ENCODE measurements around the gene CPLANE2. TPM values are rescaled to one million over a fixed set of nuclear protein-coding genes. Genes with fewer than 3 reads are reported as not detected.

CPLANE2 gene
- total RNA-seq, 2 donors from 2014 or later, result 6.5 to 15.2 TPM

- peak; percentile 85 for DNase-seq
- H3K27me3 ChIP-seq, result no peaks in the 10 kb centered on the region
- intact Hi-C loops (cut with DNase I), result loop anchor here (1.0 kb wide), 1 partner anchor 109 kb away; no protein-coding TSS in a partner anchor
- no peaks in the 10 kb centered on the region for H3K4me1 ChIP-seq
- H3K4me3 ChIP-seq, result no peak overlapping the region
- TF ChIP-seq CTCF (IDR thresholded peaks at IDR 0.05), result peak; percentile 97
- H3K9me3 ChIP-seq, result no peaks in the 10 kb centered on the region
- no peaks in the 10 kb centered on the region for H3K36me3 ChIP-seq
- H3K9ac ChIP-seq (ENCODE audit: low read depth in 2 of 2, low read length in 2 of 2), result no peak overlapping the region
- H3K27ac ChIP-seq, result no peak overlapping the region
These were observed 49.1 kb downstream of the CPLANE2 start for GRCh38 chr1:16187748-16188401.

GRCh38 chr1:16186655-16187235 is 50.2 kb downstream of the CPLANE2 start:
- DNase-seq, result no peak
- no peaks in the 10 kb centered on the region for H3K36me3 ChIP-seq
- H3K27me3 ChIP-seq, result no peaks in the 10 kb centered on the region
- peak overlapping the region; percentile 44 for H3K27ac ChIP-seq
- no peaks in the 10 kb centered on the region for H3K9me3 ChIP-seq
- H3K4me1 ChIP-seq, result no peaks in the 10 kb centered on the region
- no peak for TF ChIP-seq CTCF (IDR thresholded peaks at IDR 0.05)
- peak overlapping the region in 1 of 2 donors; percentile 14 for H3K9ac ChIP-seq (ENCODE audit: low read depth in 2 of 2, low read length in 2 of 2)
- no peak overlapping the region for H3K4me3 ChIP-seq
- intact Hi-C loops (cut with DNase I), result no loop called here

DNA sequence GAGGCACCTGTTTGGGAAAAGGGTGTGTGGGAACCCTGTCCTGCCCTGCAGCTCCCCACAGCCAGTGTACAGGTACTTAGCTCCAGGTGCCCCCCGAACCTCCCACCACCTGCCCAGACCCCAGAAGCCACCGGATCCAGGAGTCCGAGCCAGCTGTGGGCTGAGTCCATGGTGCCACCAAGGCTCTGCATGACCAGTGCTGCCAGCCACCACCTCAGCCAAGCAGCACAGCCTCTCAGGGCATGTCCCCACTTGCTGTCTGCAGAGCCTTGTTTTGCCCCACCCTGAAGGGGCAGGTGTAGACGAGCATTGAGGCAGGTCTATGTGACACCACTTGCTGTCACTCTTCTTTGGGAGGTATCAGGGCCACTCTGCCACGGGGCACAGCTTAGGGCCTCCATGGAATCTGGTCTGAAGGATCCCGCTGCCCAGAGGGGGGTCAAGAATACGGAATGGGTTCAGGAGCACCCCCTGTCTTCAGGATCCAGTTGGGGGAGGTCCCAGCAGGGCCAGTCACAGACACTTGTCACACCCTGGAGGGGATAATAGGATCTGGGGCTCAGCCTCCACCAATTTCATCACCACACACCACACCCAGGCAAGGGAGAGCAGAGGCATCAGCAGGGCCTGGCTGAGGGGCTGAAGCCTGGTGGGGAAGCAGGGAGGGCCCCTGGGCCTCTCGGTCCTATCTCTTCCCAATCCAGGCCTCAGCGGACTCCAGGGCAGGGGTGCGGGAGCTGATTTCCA is 52.3 kb downstream of the CPLANE2 start:
- Histone ChIP-seq H3K27me3 (no peaks in the 10 kb centered on the region), H3K27ac (no peak overlapping the region), H3K4me1 (no peaks in the 10 kb centered on the region), H3K36me3 (no peaks in the 10 kb centered on the region), H3K9me3 (no peaks in the 10 kb centered on the region), H3K9ac (ENCODE audit: low read depth in 2 of 2, low read length in 2 of 2) (no peak overlapping the region), H3K4me3 (no peak overlapping the region)
- TF ChIP-seq CTCF (IDR thresholded peaks at IDR 0.05), result no peak
- intact Hi-C loops (cut with DNase I), result no loop called here
- DNase-seq, result no peak

DNA sequence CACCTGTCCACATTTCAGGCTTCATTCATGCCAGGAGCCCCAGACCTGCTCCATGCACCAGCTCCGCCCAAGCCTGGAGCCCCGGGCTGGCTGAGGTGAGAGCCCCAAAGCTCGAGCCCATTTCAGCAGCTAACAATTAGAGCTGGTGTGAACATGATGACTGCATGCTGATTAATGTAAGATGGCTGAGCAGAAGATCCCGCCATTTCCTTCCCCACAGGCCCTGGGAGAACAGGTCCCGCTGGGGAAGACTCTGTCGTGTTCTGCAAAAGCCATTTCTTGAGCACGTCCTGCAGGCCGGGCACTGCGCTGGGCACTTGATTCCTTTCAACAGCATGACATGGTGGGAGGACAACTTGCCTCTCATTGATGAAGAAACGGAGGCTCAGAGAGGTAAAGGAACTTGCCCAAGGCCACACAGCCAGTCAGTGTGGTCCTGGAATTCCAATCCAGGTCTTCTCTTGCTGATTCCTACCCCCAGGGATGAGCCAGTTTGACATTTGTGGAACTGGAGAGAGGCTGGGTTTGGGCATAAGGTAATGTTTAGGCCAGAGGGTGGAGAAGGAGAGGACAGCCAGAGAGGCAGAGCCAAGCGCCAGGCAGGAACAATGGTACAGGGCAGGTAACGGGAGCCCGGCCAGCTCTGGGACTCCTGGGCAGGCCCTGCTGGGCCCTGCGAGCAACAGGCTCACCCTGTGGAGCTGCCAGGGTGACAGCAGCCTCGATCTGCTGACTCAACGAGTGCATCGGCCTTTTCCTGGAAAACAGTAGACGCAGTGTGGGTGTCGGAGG is 53.0 kb downstream of the CPLANE2 start:
- no peak overlapping the region for H3K9ac ChIP-seq (ENCODE audit: low read depth in 2 of 2, low read length in 2 of 2)

More for the DNA sequence above, 53.0 kb downstream of the CPLANE2 start:
- Histone ChIP-seq H3K27me3 (no peaks in the 10 kb centered on the region), H3K36me3 (no peaks in the 10 kb centered on the region), H3K27ac (no peak overlapping the region), H3K9me3 (no peaks in the 10 kb centered on the region), H3K4me3 (no peak overlapping the region), H3K4me1 (no peaks in the 10 kb centered on the region)
- no peak for DNase-seq
- intact Hi-C loops (cut with DNase I), result no loop called here
- TF ChIP-seq CTCF (IDR thresholded peaks at IDR 0.05), result no peak
